Glutamatergic neuron (in vitro differentiated cells): ENCODE measurements around the gene TMEM151B. TPM values are rescaled to one million over a fixed set of nuclear protein-coding genes. Genes with fewer than 3 reads are reported as not detected.

Source experiments
- DNase-seq: peaks from one replicate; pipeline ENCODE4 v3.0.0; 2022
- H3K27ac Mint-ChIP-seq: one replicate; pipeline ENCODE4 v1.8.0; 2020; ENCODE audit warnings: mild to moderate bottlenecking, mixed read lengths, inconsistent platforms; ENCODE audit not compliant: unreplicated experiment
- H3K27me3 Mint-ChIP-seq: one replicate; pipeline ENCODE4 v1.8.0; 2020; ENCODE audit warnings: mild to moderate bottlenecking, moderate library complexity, mixed read lengths, inconsistent platforms; ENCODE audit not compliant: unreplicated experiment
- H3K36me3 Mint-ChIP-seq: one replicate; pipeline ENCODE4 v1.8.0; 2020; ENCODE audit warnings: mild to moderate bottlenecking, mixed read lengths, inconsistent platforms; ENCODE audit not compliant: unreplicated experiment
- H3K4me1 Mint-ChIP-seq: one replicate; pipeline ENCODE4 v1.8.0; 2020; ENCODE audit warnings: mild to moderate bottlenecking, low read depth, mixed read lengths, inconsistent platforms; ENCODE audit not compliant: unreplicated experiment
- H3K4me3 Mint-ChIP-seq: one replicate; pipeline ENCODE4 v1.8.0; 2020; ENCODE audit warnings: mild to moderate bottlenecking, mixed read lengths, inconsistent platforms; ENCODE audit not compliant: unreplicated experiment
- H3K9me3 Mint-ChIP-seq: one replicate; pipeline ENCODE4 v1.8.0; 2020; ENCODE audit warnings: mild to moderate bottlenecking, moderate library complexity, mixed read lengths, inconsistent platforms; ENCODE audit not compliant: unreplicated experiment
- CTCF ChIP-seq: fragments of 200-600 bp; sonication (generic); IDR thresholded peaks from one replicate; pipeline ENCODE4 v1.5.0; 2021; ENCODE audit not compliant: partially characterized antibody, unreplicated experiment
- long read RNA-seq: library from polyadenylated mRNA; unstranded; transcript quantifications from one replicate; pipeline ENCODE4 v2.0.0, GENCODE V29; 2020; ENCODE audit not compliant: unreplicated experiment
- total RNA-seq: library from RNA; stranded (reverse); fragmentation: NEBNext Ultra II Directional; extraction: Animal tissue kit (Norgen Biotek cat#: 25700); gene quantifications from one replicate; pipeline ENCODE4 v1.2.1, GENCODE V29; 2021; ENCODE audit not compliant: unreplicated experiment

Gene TMEM151B
- 51.3 TPM for total RNA-seq
- long read RNA-seq, result 0 reads

DNA sequence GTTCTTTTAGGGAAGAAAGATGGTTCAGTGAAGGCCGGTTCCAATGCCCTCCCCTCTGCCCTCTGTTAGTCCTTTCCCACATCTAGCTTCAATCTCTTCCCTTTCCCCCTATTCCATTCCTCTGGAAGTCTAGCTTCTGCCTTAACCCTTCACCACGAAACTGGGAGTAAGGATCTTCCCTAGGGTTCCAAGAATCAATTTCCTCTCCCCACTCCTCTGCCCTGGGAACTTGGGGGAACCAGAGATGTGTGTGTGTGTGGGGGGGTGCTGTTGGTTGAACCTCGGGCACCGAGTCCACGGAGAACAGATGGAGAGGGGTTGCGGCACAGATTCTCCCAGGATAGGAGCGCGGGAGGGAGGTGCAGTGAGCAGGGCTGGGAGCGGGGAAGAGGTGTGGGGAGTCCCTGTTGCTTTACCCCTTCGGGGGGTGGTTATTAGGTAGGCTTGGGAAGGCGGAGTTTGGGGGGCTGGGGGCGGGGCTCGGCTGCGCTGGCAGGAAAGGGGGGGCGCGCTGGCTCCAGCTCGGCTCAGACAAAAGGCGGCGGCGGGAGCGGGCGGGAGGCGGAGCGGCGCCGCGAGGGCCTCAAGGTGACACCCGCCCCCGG lies at the start of gene TMEM151B:
Gene TMEM151B (plus strand): TSS at position 530 of the 605 bp plus-strand sequence. CDS start 293 bp downstream, outside the sequence.
- DNase-seq, result peak; percentile 61
- Mint-ChIP-seq H3K4me1 (peaks cover 40% of the 10 kb centered on the region), H3K4me3 (peak within 1 kb of the TSS; percentile 92), H3K27ac (peak within 1 kb of the TSS; percentile 96), H3K9me3 (peaks cover 26% of the 10 kb centered on the region), H3K36me3 (no peaks in the 10 kb centered on the region), H3K27me3 (peaks cover 25% of the 10 kb centered on the region)
- no peak for TF ChIP-seq CTCF

GRCh38 chr6:44220913-44221290 lies 49.3 kb upstream of the TMEM151B start:
- Mint-ChIP-seq H3K27ac (no peak overlapping the region), H3K9me3 (no peaks in the 10 kb centered on the region), H3K36me3 (no peaks in the 10 kb centered on the region), H3K4me3 (no peak overlapping the region), H3K4me1 (peaks cover 27% of the 10 kb centered on the region), H3K27me3 (peaks cover 6% of the 10 kb centered on the region)
- no peak for DNase-seq
- TF ChIP-seq CTCF, result no peak

GRCh38 chr6:44221291-44221960 lies 48.8 kb upstream of the TMEM151B start:
- H3K9me3 Mint-ChIP-seq, result no peaks in the 10 kb centered on the region
- H3K27me3 Mint-ChIP-seq, result peaks cover 6% of the 10 kb centered on the region
- H3K27ac Mint-ChIP-seq, result no peak overlapping the region
- H3K36me3 Mint-ChIP-seq, result no peaks in the 10 kb centered on the region
- peak; percentile 70 for TF ChIP-seq CTCF
- no peak overlapping the region for H3K4me3 Mint-ChIP-seq
- H3K4me1 Mint-ChIP-seq, result peaks cover 30% of the 10 kb centered on the region
- peak; percentile 69 for DNase-seq

DNA sequence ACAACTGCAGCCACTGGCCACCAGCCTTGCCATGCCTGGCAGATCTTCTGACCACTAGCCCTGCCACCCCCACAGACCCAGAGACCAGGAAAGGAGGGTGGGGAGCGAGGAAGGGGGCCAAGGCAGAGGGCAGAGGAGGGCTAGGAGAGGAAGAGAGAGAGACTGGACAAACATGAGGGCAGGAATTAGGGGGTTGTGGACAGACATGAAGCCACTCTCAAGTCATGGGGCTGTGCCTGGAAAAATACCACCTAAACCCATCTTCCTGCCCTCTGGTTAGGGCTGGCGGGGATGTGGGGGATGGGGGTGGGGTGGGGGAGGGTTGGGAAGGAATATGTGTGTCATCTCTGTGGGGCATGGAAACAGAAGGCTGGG lies 48.3 kb upstream of the TMEM151B start:
- H3K9me3 Mint-ChIP-seq, result no peaks in the 10 kb centered on the region
- H3K27me3 Mint-ChIP-seq, result peaks cover 6% of the 10 kb centered on the region
- no peak for DNase-seq
- peaks cover 30% of the 10 kb centered on the region for H3K4me1 Mint-ChIP-seq
- no peak for TF ChIP-seq CTCF
- H3K36me3 Mint-ChIP-seq, result no peaks in the 10 kb centered on the region
- no peak overlapping the region for H3K27ac Mint-ChIP-seq
- no peak overlapping the region for H3K4me3 Mint-ChIP-seq
